AG09309 (cell line): ENCODE results near the gene KRTAP20-2.

ENCODE experiments used
- DNase-seq: peaks from one replicate; pipeline ENCODE4 v3.0.0-alpha.2; 2010; ENCODE audit warnings: low read depth
- H3K4me3 ChIP-seq: 2 replicates; pipeline ENCODE4 v1.5.1; 2011; ENCODE audit warnings: mild to moderate bottlenecking, low read depth, low read length, moderate library complexity; ENCODE audit not compliant: control insufficient read depth
- CTCF ChIP-seq: IDR thresholded peaks from 2 replicates; pipeline ENCODE4 v1.5.1; 2011; ENCODE audit warnings: mild to moderate bottlenecking, low read depth, low read length, inconsistent platforms; ENCODE audit not compliant: insufficient read depth, control insufficient read depth; ENCODE audit errors: missing control alignments

KRTAP20-2 gene

GRCh38 chr21:30625449-30626165 lies 9.4 kb upstream of the KRTAP20-2 start:
- no peak for DNase-seq
- no peak for TF ChIP-seq CTCF
- no peak overlapping the region for H3K4me3 ChIP-seq

GRCh38 chr21:30628109-30628508 lies 6.9 kb upstream of the KRTAP20-2 start:
- no peak for TF ChIP-seq CTCF
- H3K4me3 ChIP-seq = no peak overlapping the region

GRCh38 chr21:30629200-30629599 lies 5.8 kb upstream of the KRTAP20-2 start:
- no peak overlapping the region for H3K4me3 ChIP-seq
- no peak for TF ChIP-seq CTCF
- DNase-seq = no peak

More at GRCh38 chr21:30628109-30628508, 6.9 kb upstream of the KRTAP20-2 start:
- DNase-seq = no peak

GRCh38 chr21:30638686-30639085 lies 3.7 kb downstream of the KRTAP20-2 start:
- no peak for TF ChIP-seq CTCF
- DNase-seq = no peak
- no peak overlapping the region for H3K4me3 ChIP-seq

- no peak for TF ChIP-seq CTCF
- no peak within 1 kb of the TSS for H3K4me3 ChIP-seq
- no peak for DNase-seq
Observed at GRCh38 chr21:30642564-30642963, 7.6 kb downstream of the KRTAP20-2 start, which contains the start of gene KRTAP20-3. Gene KRTAP20-3 (plus strand): TSS chr21:30642864.

- no peak for DNase-seq
- no peak for TF ChIP-seq CTCF
- H3K4me3 ChIP-seq = no peak overlapping the region
Observed at GRCh38 chr21:30646904-30647414, 12.0 kb downstream of the KRTAP20-2 start.
